NCI-H1092 (cell line): Measurements from ENCODE around the gene IRF6.

Experiments
- DNase-seq: peaks from one replicate; lab custom pipeline; 2025; lab: John Stamatoyannopoulos, UW

IRF6 gene

DNA sequence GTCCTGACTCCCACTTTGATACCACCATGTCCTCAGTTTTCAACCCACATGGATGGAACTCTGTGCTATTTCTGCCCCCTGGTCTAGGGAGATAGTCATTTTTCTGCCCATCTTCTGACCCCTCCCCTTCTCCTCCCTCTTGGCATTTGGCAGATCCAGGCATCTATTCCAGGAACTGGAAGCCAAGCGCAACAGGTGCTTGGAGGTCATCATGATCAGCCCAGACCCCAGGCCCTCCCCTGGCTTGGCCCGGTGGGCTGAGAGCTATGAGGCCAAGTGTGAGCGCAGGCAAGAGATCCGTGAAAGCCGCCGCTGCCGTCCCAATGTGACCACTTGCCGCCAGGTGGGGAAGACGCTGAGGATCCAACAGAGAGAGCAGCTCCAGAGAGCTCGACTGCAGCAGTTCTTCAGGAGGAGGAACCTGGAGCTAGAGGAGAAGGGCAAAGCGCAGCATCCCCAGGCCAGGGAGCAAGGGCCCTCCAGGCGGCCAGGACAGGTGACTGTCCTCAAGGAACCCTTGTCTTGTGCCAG is 46.0 kb downstream of the IRF6 start:
- DNase-seq, result no peak

DNA sequence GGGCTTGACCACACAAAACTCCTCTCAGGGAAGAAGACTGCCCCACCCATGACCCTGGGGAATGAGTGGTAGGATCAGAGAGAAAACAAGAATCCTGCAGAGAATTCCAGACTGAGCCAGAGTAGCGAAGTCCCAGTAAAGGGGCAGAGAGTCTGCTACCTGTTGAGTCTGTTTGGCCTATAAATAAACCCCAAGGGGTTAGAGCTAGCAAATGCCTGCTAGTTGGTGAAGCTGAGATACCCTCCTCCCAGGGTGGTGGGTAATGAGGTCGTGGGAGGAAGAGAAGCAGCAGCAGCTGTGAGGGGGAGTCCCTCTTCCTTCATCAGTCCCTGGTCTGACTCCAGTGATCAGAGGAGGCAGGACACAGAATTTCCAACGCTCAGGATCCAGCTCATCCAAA is 47.5 kb downstream of the IRF6 start:
- DNase-seq, result no peak

- no peak for DNase-seq
These were observed 49.1 kb downstream of the IRF6 start for GRCh38 chr1:209756615-209757445.

GRCh38 chr1:209755926-209756614 is 49.9 kb downstream of the IRF6 start, which contains the start of gene TRAF3IP3:
Gene TRAF3IP3 (plus strand): TSS chr1:209756053. CDS start chr1:209760040, 3,987 bp downstream.
- DNase-seq, result no peak

DNA sequence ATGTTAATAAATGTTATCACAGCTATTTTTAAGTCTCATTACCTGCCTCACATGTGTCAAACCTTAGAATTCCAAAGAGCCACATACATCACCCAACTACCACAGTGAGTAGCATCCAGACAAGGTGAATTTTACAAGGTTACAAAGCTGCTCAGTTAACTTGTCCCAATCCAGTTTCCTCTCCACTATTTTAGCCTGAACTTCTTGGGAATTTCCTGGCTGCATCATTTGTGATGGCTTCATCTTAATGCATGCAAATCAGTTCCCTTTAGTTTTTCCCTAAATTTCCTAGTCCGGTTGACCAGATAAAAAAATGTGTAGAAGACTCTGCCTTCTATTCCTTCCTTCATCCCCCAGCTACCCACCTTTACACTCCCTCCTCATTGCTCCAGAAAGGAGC is 50.7 kb downstream of the IRF6 start:
- DNase-seq, result no peak

- DNase-seq, result no peak
These were observed 53.1 kb downstream of the IRF6 start for GRCh38 chr1:209752890-209753289.

GRCh38 chr1:209751627-209752231 is 54.2 kb downstream of the IRF6 start:
- DNase-seq, result no peak

DNA sequence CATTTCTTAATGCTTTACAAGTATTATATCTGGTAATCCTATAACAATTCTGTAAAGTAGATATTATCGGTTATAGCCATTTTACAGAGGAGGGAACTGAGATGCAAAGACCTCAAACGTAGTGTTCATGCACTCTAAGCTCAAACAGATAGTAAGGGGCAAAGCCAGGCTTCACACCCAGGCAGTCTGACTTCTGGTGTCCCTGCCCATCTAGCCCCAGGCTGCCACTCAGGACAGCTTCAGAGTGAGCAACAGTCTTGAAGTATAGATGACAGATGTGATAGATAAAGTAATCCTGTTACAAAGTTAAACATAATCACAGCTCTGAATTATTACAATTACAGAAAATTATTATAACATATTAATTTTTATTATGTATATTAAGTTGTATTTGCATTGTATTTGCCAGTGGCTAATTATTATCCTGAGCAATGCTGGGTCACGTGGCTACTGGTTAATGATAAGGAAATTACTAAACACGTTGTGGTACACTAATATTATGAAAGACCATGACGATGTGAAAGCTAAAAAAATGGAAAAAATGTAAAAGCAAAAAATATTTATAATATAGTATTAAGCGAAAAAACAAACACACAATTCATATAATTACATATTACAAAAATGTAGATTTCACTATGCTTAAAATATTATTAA is 56.1 kb downstream of the IRF6 start:
- DNase-seq, result no peak

- no peak for DNase-seq
These were observed 56.7 kb downstream of the IRF6 start for GRCh38 chr1:209749205-209749604.

GRCh38 chr1:209748620-209749019 is 57.3 kb downstream of the IRF6 start:
- DNase-seq, result no peak

- no peak for DNase-seq
These were observed 58.2 kb downstream of the IRF6 start for GRCh38 chr1:209747580-209748262.

DNA sequence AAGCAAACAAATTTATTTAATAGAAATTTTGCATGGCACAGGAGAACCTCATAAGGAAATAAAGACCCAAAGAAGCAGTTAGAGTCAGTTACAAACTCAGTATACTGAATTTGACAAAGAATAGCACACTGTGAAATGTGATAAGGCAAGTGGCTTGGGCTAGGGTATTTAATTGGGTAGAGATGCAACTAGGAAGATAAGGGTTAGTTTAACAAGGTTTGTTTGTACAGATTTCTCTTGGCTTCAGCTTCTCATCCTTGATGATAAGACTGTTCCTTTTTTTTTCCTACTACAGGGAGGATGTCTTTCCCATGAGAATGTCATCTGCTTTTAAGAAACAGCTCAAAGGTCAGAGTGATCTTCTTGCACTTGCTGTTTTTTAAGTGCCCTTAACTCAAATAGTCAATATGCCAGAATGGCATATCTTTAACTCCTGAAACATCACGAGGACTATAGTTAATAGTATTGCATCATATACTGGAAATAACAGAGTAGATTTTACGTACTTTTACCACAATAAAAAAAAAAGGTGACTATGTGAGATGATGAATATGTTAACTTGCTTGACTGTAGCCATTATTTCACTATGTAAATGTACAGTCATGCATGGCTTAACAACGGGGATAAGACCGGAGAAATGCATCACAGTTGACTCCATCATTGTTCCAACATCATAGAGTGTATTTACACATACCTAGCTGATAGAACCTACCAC is 59.3 kb downstream of the IRF6 start:
- no peak for DNase-seq

DNA sequence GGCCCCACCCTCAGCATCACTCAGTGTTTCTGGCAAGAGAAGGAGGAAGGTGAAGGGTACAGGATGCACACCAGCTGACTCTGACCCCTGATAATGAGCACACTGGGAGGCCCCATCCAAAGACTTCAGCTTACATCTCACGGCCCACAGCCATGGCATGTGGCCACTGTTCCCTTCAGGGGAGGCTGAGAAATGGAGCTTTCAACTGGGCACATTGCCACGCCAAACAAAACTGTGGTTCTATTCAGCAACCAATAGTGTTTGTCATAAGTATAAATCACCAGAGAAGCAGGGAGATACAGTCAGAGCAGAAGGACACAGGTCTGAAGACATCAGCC is 62.8 kb downstream of the IRF6 start:
- DNase-seq, result peak; percentile 43

GRCh38 chr1:209742409-209743144 is 63.4 kb downstream of the IRF6 start:
- DNase-seq, result no peak

- no peak for DNase-seq
These were observed 64.1 kb downstream of the IRF6 start for GRCh38 chr1:209741889-209742288.

DNA sequence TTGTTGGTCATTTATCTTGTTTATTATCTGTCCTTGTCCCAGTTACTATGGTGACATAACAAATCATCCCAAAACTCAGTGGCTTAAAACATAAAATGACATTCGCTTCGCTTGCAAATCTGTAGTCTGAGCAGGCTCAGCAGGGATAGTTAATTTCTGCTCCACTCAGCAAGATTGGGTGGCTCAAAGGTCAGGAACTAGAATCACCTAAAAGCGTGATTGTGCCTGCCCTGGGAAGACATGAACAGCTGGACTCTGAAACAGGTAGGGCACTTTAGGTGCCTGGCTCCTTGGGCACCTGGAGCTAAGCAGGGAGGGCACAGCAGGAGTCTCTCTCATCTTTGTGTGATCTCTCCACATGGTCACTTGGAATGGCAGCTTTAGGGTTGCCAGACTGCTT is 64.7 kb downstream of the IRF6 start:
- no peak for DNase-seq

DNA sequence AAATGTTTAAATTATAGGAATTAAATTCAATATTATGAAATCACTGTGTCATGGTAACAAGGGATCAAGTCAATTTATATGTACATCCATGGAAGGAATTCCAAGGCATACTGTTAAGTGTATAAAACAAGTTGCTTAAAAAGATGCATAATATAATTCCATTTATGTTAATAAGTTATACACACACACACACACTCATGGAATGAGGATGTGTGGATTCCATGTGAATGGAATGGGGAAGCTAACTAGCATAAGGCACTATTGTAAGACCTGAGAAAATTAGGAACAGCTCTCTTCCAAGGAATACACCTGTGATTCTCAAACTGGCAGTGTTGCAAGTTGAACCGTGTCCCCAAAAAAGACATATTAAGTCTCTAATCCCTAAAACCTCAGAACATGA is 67.7 kb downstream of the IRF6 start:
- no peak for DNase-seq

GRCh38 chr1:209737118-209737505 is 68.8 kb downstream of the IRF6 start:
- no peak for DNase-seq

- no peak for DNase-seq
These were observed 69.3 kb downstream of the IRF6 start for GRCh38 chr1:209736490-209737117.
